ENCODE results near the gene CTNNBL1.

DNA sequence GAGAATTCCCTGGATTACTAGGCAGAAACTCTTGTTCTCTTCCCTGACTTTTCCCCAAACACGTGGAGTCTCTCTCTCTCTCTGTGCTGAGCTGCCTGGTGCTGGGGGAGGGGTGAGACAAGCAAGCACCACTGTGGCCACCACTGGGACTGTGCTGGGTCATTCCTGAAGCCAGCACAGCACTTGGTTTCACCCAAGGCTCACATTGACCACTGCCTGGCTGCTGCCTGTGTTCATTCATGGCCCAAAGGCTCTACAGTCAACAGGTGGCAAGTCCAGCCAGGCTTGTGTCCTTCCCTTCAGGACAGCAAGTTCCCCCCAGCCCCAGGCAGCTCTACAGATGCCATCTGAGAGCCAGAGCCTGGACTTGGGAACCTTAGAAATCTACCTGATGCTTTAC, 92.2 kb downstream of the CTNNBL1 start:
- TF ChIP-seq, protein P1, sequence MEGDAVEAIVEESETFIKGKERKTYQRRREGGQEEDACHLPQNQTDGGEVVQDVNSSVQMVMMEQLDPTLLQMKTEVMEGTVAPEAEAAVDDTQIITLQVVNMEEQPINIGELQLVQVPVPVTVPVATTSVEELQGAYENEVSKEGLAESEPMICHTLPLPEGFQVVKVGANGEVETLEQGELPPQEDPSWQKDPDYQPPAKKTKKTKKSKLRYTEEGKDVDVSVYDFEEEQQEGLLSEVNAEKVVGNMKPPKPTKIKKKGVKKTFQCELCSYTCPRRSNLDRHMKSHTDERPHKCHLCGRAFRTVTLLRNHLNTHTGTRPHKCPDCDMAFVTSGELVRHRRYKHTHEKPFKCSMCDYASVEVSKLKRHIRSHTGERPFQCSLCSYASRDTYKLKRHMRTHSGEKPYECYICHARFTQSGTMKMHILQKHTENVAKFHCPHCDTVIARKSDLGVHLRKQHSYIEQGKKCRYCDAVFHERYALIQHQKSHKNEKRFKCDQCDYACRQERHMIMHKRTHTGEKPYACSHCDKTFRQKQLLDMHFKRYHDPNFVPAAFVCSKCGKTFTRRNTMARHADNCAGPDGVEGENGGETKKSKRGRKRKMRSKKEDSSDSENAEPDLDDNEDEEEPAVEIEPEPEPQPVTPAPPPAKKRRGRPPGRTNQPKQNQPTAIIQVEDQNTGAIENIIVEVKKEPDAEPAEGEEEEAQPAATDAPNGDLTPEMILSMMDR (conservative IDR thresholded peaks at IDR 0.05; ENCODE audit: low read depth in 2 of 2) = no peak
- TF ChIP-seq POLR2AphosphoS5 (IDR thresholded peaks at IDR 0.05; ENCODE audit: low read depth) = no peak
- TF ChIP-seq EZH2 (IDR thresholded peaks at IDR 0.05; ENCODE audit: low read depth, unreplicated experiment) = no peak
- no peak for TF ChIP-seq ZNF114 (CRISPR knock-in tag; IDR thresholded peaks at IDR 0.05)
- no peak for TF ChIP-seq EZH2phosphoT487 (IDR thresholded peaks at IDR 0.05; ENCODE audit: unreplicated experiment)
- no peak for TF ChIP-seq REST (IDR thresholded peaks at IDR 0.05; ENCODE audit: unreplicated experiment)
- no peak for TF ChIP-seq CREB1 (CRISPR knock-in tag; IDR thresholded peaks at IDR 0.05; ENCODE audit: low read depth)

All from GM23338 (cell line).